ENCODE data around the gene CTCFL.

CTCFL gene

GRCh38 chr20:57570920-57571319, 46.0 kb upstream of the CTCFL start:
- no peak overlapping the region for H3K4ac ChIP-seq (ENCODE audit: low read depth, low read length)
- no peaks in the 10 kb centered on the region for H3K36me3 ChIP-seq (ENCODE audit: control insufficient read depth in 1 of 2, insufficient read depth in 2 of 2, low read length in 2 of 2)
- no peak overlapping the region for H3K14ac ChIP-seq (ENCODE audit: low read length)
- no peaks in the 10 kb centered on the region for H3K79me1 ChIP-seq (ENCODE audit: low read length)
- no peak overlapping the region for H4K8ac ChIP-seq (ENCODE audit: low read depth, low read length)
- no peak overlapping the region for H2AFZ ChIP-seq (ENCODE audit: insufficient read depth, low read length, poor library complexity)
- H3K27me3 ChIP-seq (ENCODE audit: insufficient read depth, low read length), result no peaks in the 10 kb centered on the region
- no peak overlapping the region for H4K12ac ChIP-seq (ENCODE audit: low read depth, low read length)
- no peak overlapping the region for H2AK5ac ChIP-seq (ENCODE audit: low read length)
- H3K79me2 ChIP-seq (ENCODE audit: control insufficient read depth, insufficient read depth, low read length, poor library complexity), result no peaks in the 10 kb centered on the region
- no peak overlapping the region for H3K18ac ChIP-seq (ENCODE audit: low read length)
- no peak overlapping the region for H3K23ac ChIP-seq (ENCODE audit: low read length)
- no peak overlapping the region for H3K9ac ChIP-seq (ENCODE audit: low read length)
- DNase-seq, result no peak
- no peak overlapping the region for H3K27ac ChIP-seq (ENCODE audit: low read depth, low read length)
- H3K4me2 ChIP-seq (ENCODE audit: low read length), result no peak overlapping the region
- H2BK5ac ChIP-seq (ENCODE audit: low read depth, low read length, poor library complexity), result no peak overlapping the region
- H4K91ac ChIP-seq (ENCODE audit: low read depth, low read length), result no peak overlapping the region
- no peaks in the 10 kb centered on the region for H3K9me3 ChIP-seq (ENCODE audit: insufficient read depth, low read depth, low read length)
- H2BK120ac ChIP-seq (ENCODE audit: insufficient read depth, low read length, poor library complexity), result no peak overlapping the region
- H3K4me1 ChIP-seq (ENCODE audit: control insufficient read depth in 1 of 2, insufficient read depth in 2 of 2, low read length in 2 of 2), result no peaks in the 10 kb centered on the region
- WGBS (ENCODE audit: extremely low coverage, insufficient coverage, insufficient read length), result no CpG with 5 or more reads among the region's 8 CpGs
- no peak overlapping the region for H2BK12ac ChIP-seq (ENCODE audit: low read length)
- no peak overlapping the region for H3K4me3 ChIP-seq (ENCODE audit: low read depth, low read length)

- no peaks in the 10 kb centered on the region for H3K27me3 ChIP-seq (ENCODE audit: insufficient read depth, low read length)
These were observed 45.4 kb upstream of the CTCFL start for GRCh38 chr20:57570145-57570850.

GRCh38 chr20:57568960-57569359, 44.0 kb upstream of the CTCFL start:
- Histone ChIP-seq H3K4me3 (ENCODE audit: low read depth, low read length) (no peak overlapping the region), H3K4me2 (ENCODE audit: low read length) (no peak overlapping the region), H4K8ac (ENCODE audit: low read depth, low read length) (no peak overlapping the region), H3K14ac (ENCODE audit: low read length) (no peak overlapping the region), H2AFZ (ENCODE audit: insufficient read depth, low read length, poor library complexity) (no peak overlapping the region), H3K36me3 (ENCODE audit: control insufficient read depth in 1 of 2, insufficient read depth in 2 of 2, low read length in 2 of 2) (no peaks in the 10 kb centered on the region), H3K4ac (ENCODE audit: low read depth, low read length) (no peak overlapping the region), H2AK5ac (ENCODE audit: low read length) (no peak overlapping the region), H3K9me3 (ENCODE audit: insufficient read depth, low read depth, low read length) (no peaks in the 10 kb centered on the region), H2BK5ac (ENCODE audit: low read depth, low read length, poor library complexity) (no peak overlapping the region), H3K4me1 (ENCODE audit: control insufficient read depth in 1 of 2, insufficient read depth in 2 of 2, low read length in 2 of 2) (no peaks in the 10 kb centered on the region), H3K27me3 (ENCODE audit: insufficient read depth, low read length) (no peaks in the 10 kb centered on the region), H3K18ac (ENCODE audit: low read length) (no peak overlapping the region), H3K79me1 (ENCODE audit: low read length) (no peaks in the 10 kb centered on the region), H2BK120ac (ENCODE audit: insufficient read depth, low read length, poor library complexity) (no peak overlapping the region), H3K23ac (ENCODE audit: low read length) (no peak overlapping the region), H3K9ac (ENCODE audit: low read length) (no peak overlapping the region), H3K27ac (ENCODE audit: low read depth, low read length) (no peak overlapping the region), H2BK12ac (ENCODE audit: low read length) (no peak overlapping the region), H3K79me2 (ENCODE audit: control insufficient read depth, insufficient read depth, low read length, poor library complexity) (no peaks in the 10 kb centered on the region), H4K12ac (ENCODE audit: low read depth, low read length) (no peak overlapping the region), H4K91ac (ENCODE audit: low read depth, low read length) (no peak overlapping the region)
- no peak for DNase-seq
- no CpG with 5 or more reads among the region's 12 CpGs for WGBS (ENCODE audit: extremely low coverage, insufficient coverage, insufficient read length)

More at GRCh38 chr20:57570145-57570850, 45.4 kb upstream of the CTCFL start:
- Histone ChIP-seq H3K4me1 (ENCODE audit: control insufficient read depth in 1 of 2, insufficient read depth in 2 of 2, low read length in 2 of 2) (no peaks in the 10 kb centered on the region), H2BK120ac (ENCODE audit: insufficient read depth, low read length, poor library complexity) (no peak overlapping the region), H3K4me3 (ENCODE audit: low read depth, low read length) (no peak overlapping the region), H3K79me1 (ENCODE audit: low read length) (no peaks in the 10 kb centered on the region), H3K14ac (ENCODE audit: low read length) (no peak overlapping the region), H3K9ac (ENCODE audit: low read length) (no peak overlapping the region), H3K36me3 (ENCODE audit: control insufficient read depth in 1 of 2, insufficient read depth in 2 of 2, low read length in 2 of 2) (no peaks in the 10 kb centered on the region), H3K9me3 (ENCODE audit: insufficient read depth, low read depth, low read length) (no peaks in the 10 kb centered on the region), H3K4me2 (ENCODE audit: low read length) (no peak overlapping the region), H3K23ac (ENCODE audit: low read length) (no peak overlapping the region), H2BK5ac (ENCODE audit: low read depth, low read length, poor library complexity) (no peak overlapping the region), H2AK5ac (ENCODE audit: low read length) (no peak overlapping the region), H4K8ac (ENCODE audit: low read depth, low read length) (no peak overlapping the region), H4K91ac (ENCODE audit: low read depth, low read length) (no peak overlapping the region), H2AFZ (ENCODE audit: insufficient read depth, low read length, poor library complexity) (no peak overlapping the region), H3K79me2 (ENCODE audit: control insufficient read depth, insufficient read depth, low read length, poor library complexity) (no peaks in the 10 kb centered on the region), H3K27ac (ENCODE audit: low read depth, low read length) (no peak overlapping the region), H3K18ac (ENCODE audit: low read length) (no peak overlapping the region), H2BK12ac (ENCODE audit: low read length) (no peak overlapping the region), H4K12ac (ENCODE audit: low read depth, low read length) (no peak overlapping the region), H3K4ac (ENCODE audit: low read depth, low read length) (no peak overlapping the region)
- DNase-seq, result no peak
- no CpG with 5 or more reads among the region's 20 CpGs for WGBS (ENCODE audit: extremely low coverage, insufficient coverage, insufficient read length)

GRCh38 chr20:57568088-57568896, 43.4 kb upstream of the CTCFL start:
- H3K79me2 ChIP-seq (ENCODE audit: control insufficient read depth, insufficient read depth, low read length, poor library complexity), result no peaks in the 10 kb centered on the region
- H3K14ac ChIP-seq (ENCODE audit: low read length), result no peak overlapping the region
- no peak overlapping the region for H3K4me2 ChIP-seq (ENCODE audit: low read length)
- no peak overlapping the region for H4K12ac ChIP-seq (ENCODE audit: low read depth, low read length)
- no peak overlapping the region for H4K8ac ChIP-seq (ENCODE audit: low read depth, low read length)
- no peak for DNase-seq
- H2BK120ac ChIP-seq (ENCODE audit: insufficient read depth, low read length, poor library complexity), result no peak overlapping the region
- no peaks in the 10 kb centered on the region for H3K9me3 ChIP-seq (ENCODE audit: insufficient read depth, low read depth, low read length)
- no peaks in the 10 kb centered on the region for H3K27me3 ChIP-seq (ENCODE audit: insufficient read depth, low read length)
- H2BK5ac ChIP-seq (ENCODE audit: low read depth, low read length, poor library complexity), result no peak overlapping the region
- H2AFZ ChIP-seq (ENCODE audit: insufficient read depth, low read length, poor library complexity), result no peak overlapping the region
- H3K23ac ChIP-seq (ENCODE audit: low read length), result no peak overlapping the region
- no CpG with 5 or more reads among the region's 13 CpGs for WGBS (ENCODE audit: extremely low coverage, insufficient coverage, insufficient read length)
- no peak overlapping the region for H2AK5ac ChIP-seq (ENCODE audit: low read length)
- H3K18ac ChIP-seq (ENCODE audit: low read length), result no peak overlapping the region
- no peak overlapping the region for H3K4me3 ChIP-seq (ENCODE audit: low read depth, low read length)
- H3K4ac ChIP-seq (ENCODE audit: low read depth, low read length), result no peak overlapping the region
- H4K91ac ChIP-seq (ENCODE audit: low read depth, low read length), result no peak overlapping the region
- H3K36me3 ChIP-seq (ENCODE audit: control insufficient read depth in 1 of 2, insufficient read depth in 2 of 2, low read length in 2 of 2), result no peaks in the 10 kb centered on the region
- no peak overlapping the region for H2BK12ac ChIP-seq (ENCODE audit: low read length)
- H3K79me1 ChIP-seq (ENCODE audit: low read length), result no peaks in the 10 kb centered on the region
- H3K9ac ChIP-seq (ENCODE audit: low read length), result no peak overlapping the region
- H3K4me1 ChIP-seq (ENCODE audit: control insufficient read depth in 1 of 2, insufficient read depth in 2 of 2, low read length in 2 of 2), result no peaks in the 10 kb centered on the region
- no peak overlapping the region for H3K27ac ChIP-seq (ENCODE audit: low read depth, low read length)

All from trophoblast cell (in vitro differentiated cells and primary cell).